H1 (cell line): ENCODE measurements around the gene ZFP64. TPM values are rescaled to one million over a fixed set of nuclear protein-coding genes. Genes with fewer than 3 reads are reported as not detected.
"Not testable (repeated sequence)": the region's sequence is repeated elsewhere in the genome, so short reads cannot be mapped to it uniquely, and the experiment has no call there.

Experiments used
- CTCF ChIA-PET: fragments of 300-600 bp; sonication (Branson Sonifier 250); formaldehyde crosslinking; loops from one replicate; lab custom pipeline; 2021; ENCODE audit not compliant: partially characterized antibody; lab: Charles Lee
- POLR2A ChIA-PET: fragments of 300-600 bp; sonication (Branson Sonifier 250); formaldehyde crosslinking; loops from one replicate; lab custom pipeline; 2021; ENCODE audit warnings: inconsistent platforms; ENCODE audit not compliant: partially characterized antibody; lab: Charles Lee
- DNase-seq, 2 experiments: peaks; one replicate each; pipeline versions ENCODE4 v3.0.0 to v3.0.0-alpha.2; 2010 to 2022; ENCODE audit warnings: low spot score in 2 of 2, low read depth in 1 of 2, mixed read lengths in 1 of 2
- FAIRE-seq: peaks from 2 replicates; lab custom pipeline; 2011; peaks lifted over from hg19 to GRCh38; lab: Jason Lieb, UNC
- H2AFZ ChIP-seq: 2 replicates; pipeline ENCODE4 v1.8.1; 2012; ENCODE audit warnings: low read length, inconsistent platforms
- H2AK5ac ChIP-seq: 2 replicates; pipeline ENCODE4 v1.6.1; 2013; ENCODE audit warnings: low read depth, low read length
- H2BK120ac ChIP-seq: replicated peaks from 2 replicates; pipeline ENCODE3; 2013; ENCODE audit warnings: low read depth, low read length, inconsistent platforms
- H2BK12ac ChIP-seq: 2 replicates; pipeline ENCODE4 v1.6.1; 2013; ENCODE audit warnings: low read depth, low read length
- H2BK15ac ChIP-seq: 2 replicates; pipeline ENCODE4 v1.6.1; 2013; ENCODE audit warnings: low read length
- H2BK20ac ChIP-seq: 2 replicates; pipeline ENCODE4 v1.6.1; 2013; ENCODE audit warnings: low read length
- H2BK5ac ChIP-seq: 2 replicates; pipeline ENCODE4 v1.6.1; 2013; ENCODE audit warnings: low read depth, low read length
- H3K14ac ChIP-seq: 2 replicates; pipeline ENCODE4 v1.6.1; 2013; ENCODE audit warnings: inconsistent platforms; ENCODE audit not compliant: insufficient read length
- H3K18ac ChIP-seq: 2 replicates; pipeline ENCODE4 v1.6.1; 2013; ENCODE audit warnings: low read length; ENCODE audit errors: extremely low read depth
- H3K23ac ChIP-seq: 2 replicates; pipeline ENCODE4 v1.6.1; 2013; ENCODE audit warnings: inconsistent platforms; ENCODE audit not compliant: insufficient read length
- H3K23me2 ChIP-seq: 2 replicates; pipeline ENCODE4 v1.6.1; 2013; ENCODE audit warnings: low read depth, low read length
- H3K27ac ChIP-seq: 2 replicates; pipeline ENCODE4 v1.6.1; 2011; ENCODE audit warnings: low read depth, low read length, inconsistent platforms
- H3K27me3 ChIP-seq, 4 experiments: replicated peaks in 1 of 4; 1 replicate in 1 of 4; 2 replicates in 3 of 4; pipeline versions ENCODE4 v1.6.1 to v1.8.1; 2011 to 2013; ENCODE audit warnings: low read length in 3 of 4, mild to moderate bottlenecking in 3 of 4, inconsistent platforms in 2 of 4, mixed read lengths in 2 of 4, moderate library complexity in 1 of 4; ENCODE audit not compliant: control insufficient read depth in 3 of 4, insufficient read depth in 3 of 4; ENCODE audit errors: extremely low read depth in 1 of 4
- H3K36me3 ChIP-seq, 4 experiments: 2 replicates each; pipeline versions ENCODE4 v1.6.1 to v1.8.1; 2011 to 2013; ENCODE audit warnings: mild to moderate bottlenecking in 4 of 4, low read length in 3 of 4, moderate library complexity in 2 of 4, control low read depth in 1 of 4, inconsistent platforms in 1 of 4; ENCODE audit not compliant: insufficient read depth in 4 of 4, control insufficient read depth in 2 of 4
- H3K4ac ChIP-seq: replicated peaks from 2 replicates; pipeline ENCODE3; 2013; ENCODE audit warnings: low read length, low read depth, mixed read lengths, inconsistent platforms; ENCODE audit not compliant: insufficient read length
- H3K4me1 ChIP-seq, 4 experiments: replicated peaks in 1 of 4; 1 replicate in 1 of 4; 2 replicates in 3 of 4; pipeline versions ENCODE4 v1.6.1 to v1.8.1; 2011 to 2013; ENCODE audit warnings: low read length in 3 of 4, inconsistent platforms in 2 of 4, mixed read lengths in 1 of 4; ENCODE audit not compliant: insufficient read depth in 4 of 4, control insufficient read depth in 3 of 4
- H3K4me2 ChIP-seq, 2 experiments: 2 replicates each; pipeline versions ENCODE4 v1.6.1 to v1.8.1; 2011 to 2013; ENCODE audit warnings: low read depth in 2 of 2, low read length in 2 of 2, control low read depth in 1 of 2, inconsistent platforms in 1 of 2, mild to moderate bottlenecking in 1 of 2; ENCODE audit not compliant: insufficient read depth in 1 of 2
- H3K4me3 ChIP-seq, 4 experiments: fragments of 200-600, 300-600 bp in 1 of 4; sonication (generic), shearing (Covaris generic), sonication (Bioruptor Twin) in 1 of 4; 2 replicates each; pipeline versions ENCODE4 v1.5.1 to v1.8.1; 2011 to 2016; ENCODE audit warnings: low read length in 4 of 4, low read depth in 3 of 4, control low read depth in 2 of 4, inconsistent platforms in 2 of 4, mild to moderate bottlenecking in 2 of 4, mixed read lengths in 1 of 4, moderate library complexity in 1 of 4; ENCODE audit not compliant: insufficient read depth in 2 of 4; ENCODE audit errors: extremely low read depth in 1 of 4
- H3K56ac ChIP-seq: replicated peaks from 2 replicates; pipeline ENCODE3; 2013; ENCODE audit warnings: low read depth, mild to moderate bottlenecking, mixed read lengths, low read length, inconsistent platforms; ENCODE audit not compliant: insufficient read length
- H3K79me1 ChIP-seq: 2 replicates; pipeline ENCODE4 v1.6.1; 2013; ENCODE audit warnings: low read depth, low read length, control low read depth
- H3K79me2 ChIP-seq, 2 experiments: 2 replicates each; pipeline versions ENCODE4 v1.6.1 to v1.8.1; 2012 to 2013; ENCODE audit warnings: low read length in 2 of 2, mild to moderate bottlenecking in 2 of 2, inconsistent platforms in 1 of 2; ENCODE audit not compliant: insufficient read depth in 2 of 2, control insufficient read depth in 1 of 2
- H3K9ac ChIP-seq, 4 experiments: replicated peaks in 1 of 4; 1 replicate in 1 of 4; 2 replicates in 3 of 4; pipeline versions ENCODE4 v1.6.1 to v1.8.1; 2011 to 2013; ENCODE audit warnings: low read depth in 3 of 4, low read length in 3 of 4, control low read depth in 2 of 4, mild to moderate bottlenecking in 2 of 4, moderate library complexity in 2 of 4, inconsistent platforms in 1 of 4; ENCODE audit errors: extremely low read depth in 1 of 4
- H3K9me3 ChIP-seq, 2 experiments: 2 replicates each; pipeline versions ENCODE4 v1.6.1 to v1.8.1; 2012 to 2013; ENCODE audit warnings: mild to moderate bottlenecking in 2 of 2, moderate library complexity in 2 of 2, control low read depth in 1 of 2, inconsistent platforms in 1 of 2, low read depth in 1 of 2, low read length in 1 of 2, mixed read lengths in 1 of 2; ENCODE audit not compliant: insufficient read depth in 2 of 2
- H4K20me1 ChIP-seq, 2 experiments: replicated peaks in 1 of 2; 2 replicates each; pipeline versions ENCODE3 to v1.8.1; 2011 to 2013; ENCODE audit warnings: inconsistent platforms in 2 of 2, low read length in 2 of 2, mild to moderate bottlenecking in 1 of 2; ENCODE audit not compliant: insufficient read depth in 2 of 2, control insufficient read depth in 1 of 2
- H4K5ac ChIP-seq: 2 replicates; pipeline ENCODE4 v1.6.1; 2013; ENCODE audit warnings: low read length, low read depth, mixed read lengths, inconsistent platforms; ENCODE audit not compliant: insufficient read length
- H4K8ac ChIP-seq: 2 replicates; pipeline ENCODE4 v1.8.0; 2013; ENCODE audit warnings: mild to moderate bottlenecking, moderate library complexity, low read length, inconsistent platforms; ENCODE audit not compliant: insufficient read depth; ENCODE audit errors: extremely low read depth
- H4K91ac ChIP-seq: replicated peaks from 2 replicates; pipeline ENCODE3; 2013; ENCODE audit warnings: low read length, mixed read lengths, inconsistent platforms; ENCODE audit not compliant: insufficient read length
- PHF8 ChIP-seq: fragments of 200-600 bp; sonication (generic); conservative IDR thresholded peaks from 2 replicates; pipeline ENCODE4 v1.7.1; 2012; ENCODE audit warnings: low read depth, mild to moderate bottlenecking, inconsistent platforms, low read length, moderate library complexity
- WGBS, 2 experiments: shearing (Covaris generic) in 1 of 2; methylation state at CpG; one replicate each; pipeline versions ENCODE4 v1.1.6 to v1.1.7; 2013 to 2015; ENCODE audit warnings: low lambda C conversion rate in 2 of 2, mixed read lengths in 2 of 2, inconsistent platforms in 1 of 2, low coverage in 1 of 2, missing lambda C conversion rate in 1 of 2; ENCODE audit not compliant: insufficient replicate concordance in 2 of 2, insufficient coverage in 1 of 2, insufficient read length in 1 of 2; ENCODE audit errors: extremely low coverage in 1 of 2, missing lambda C conversion rate in 1 of 2; 5-methylcytosine and 5-hydroxymethylcytosine counted together
- polyA plus RNA-seq, 7 experiments: library from polyadenylated mRNA; depleted of rRNA in 3 of 7; stranded (reverse) in 5 of 7; unstranded in 2 of 7; fragments of >200 nt in 5 of 7; fragments of 200-250 nt in 2 of 7; gene quantifications; 1 replicate in 5 of 7; 2 replicates in 1 of 7; 4 replicates in 1 of 7; pipeline versions ENCODE4 v1.2.1 to v1.2.3, GENCODE V29; 2011 to 2013; ENCODE audit warnings: missing spikeins in 2 of 7, mixed read lengths in 2 of 7
- total RNA-seq: library from RNA; stranded (reverse); fragmentation: NEBNext Ultra II Directional; extraction: Animal tissue kit (Norgen Biotek cat#: 25700); gene quantifications from 2 replicates; pipeline ENCODE4 v1.2.1, GENCODE V29; 2021

ZFP64 gene
- total and polyA plus RNA-seq, 2 of the 8 experiments (the other 6 are each of a cell fraction or from before 2014, with no cell fraction given): 25.3 to 43.7 TPM

DNA sequence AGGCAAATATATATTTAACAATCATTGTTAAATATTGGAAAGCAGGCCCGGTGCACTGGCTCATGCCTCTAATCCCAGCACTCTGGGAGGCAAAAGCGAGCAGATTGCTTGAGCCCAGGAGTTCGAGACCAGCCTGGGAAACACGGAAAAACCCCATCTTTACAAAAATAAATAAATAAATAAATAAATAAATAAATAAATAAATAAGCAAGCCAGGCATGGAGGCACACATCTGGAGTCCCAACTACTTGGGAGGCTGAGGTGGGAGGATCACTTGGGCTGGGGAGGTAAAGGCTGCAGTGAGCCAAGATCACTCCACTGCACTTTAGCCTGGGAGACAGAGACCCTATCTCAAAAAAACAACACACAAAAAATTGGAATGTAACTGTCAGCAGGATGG lies 53.7 kb downstream of the ZFP64 start (continued):
- no peak for TF ChIP-seq PHF8

DNA sequence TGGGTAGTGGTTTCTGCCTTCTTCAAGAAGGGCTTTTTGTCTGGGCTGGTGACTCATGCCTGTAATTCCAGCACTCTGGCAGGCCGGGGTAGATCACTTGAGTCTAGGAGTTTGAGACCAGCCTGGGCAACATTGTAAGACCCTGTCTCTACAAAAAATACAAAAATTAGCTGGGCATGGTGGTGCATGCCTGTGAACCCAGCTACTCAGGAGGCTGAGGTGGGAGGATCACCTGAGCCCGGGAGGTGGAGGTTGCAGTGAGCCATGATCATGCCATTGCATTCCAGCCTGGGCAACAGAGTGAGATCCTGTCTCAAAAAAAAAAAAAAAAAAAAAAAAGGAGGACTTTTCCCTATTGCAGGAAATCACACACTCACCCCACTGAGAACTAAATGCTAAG lies 57.9 kb downstream of the ZFP64 start:
- H3K27me3 ChIP-seq, H2BK12ac ChIP-seq, H2BK15ac ChIP-seq, H3K4ac ChIP-seq, H4K91ac ChIP-seq, H3K14ac ChIP-seq, H3K18ac ChIP-seq, H4K20me1 ChIP-seq, H3K79me1 ChIP-seq, H3K9me3 ChIP-seq, DNase-seq, H2BK20ac ChIP-seq, H3K23me2 ChIP-seq, H3K4me3 ChIP-seq, H3K4me1 ChIP-seq, H3K56ac ChIP-seq, FAIRE-seq, H3K36me3 ChIP-seq, H4K5ac ChIP-seq, H2AK5ac ChIP-seq, H3K4me2 ChIP-seq, H3K9ac ChIP-seq, H2BK5ac ChIP-seq, H4K8ac ChIP-seq, H2BK120ac ChIP-seq, H3K27ac ChIP-seq, H2AFZ ChIP-seq, H3K23ac ChIP-seq, H3K79me2 ChIP-seq: not testable (repeated sequence)
- 88% methylated on average over 2 of the region's 2 CpGs; no CpG with 5 or more reads in 1 of the 2 experiments for WGBS, 2 experiments
- ChIA-PET CTCF (interaction anchor here (0.6 kb wide), 1 partner anchor 415 kb away, joined by 5 read pairs; no protein-coding TSS in a partner anchor), POLR2A (interaction anchor here (0.6 kb wide), 1 partner anchor 170 kb away, joined by 3 read pairs; no protein-coding TSS in a partner anchor)
